CD4-positive, alpha-beta T cell treated with Interleukin-15 for 4 hours (primary cell): ENCODE measurements around the gene NPIPB6.
"Not testable (repeated sequence)": the region's sequence is repeated elsewhere in the genome, so short reads cannot be mapped to it uniquely, and the experiment has no call there.

Experiments used
- DNase-seq: peaks from one replicate; pipeline ENCODE4 v3.0.0-alpha.2; 2020; ENCODE audit warnings: low spot score

NPIPB6 gene

GRCh38 chr16:28363408-28363807 is at the start of gene NPIPB6:
NPIPB6 (minus strand) TSS chr16:28363508; CDS start chr16:28362822, 686 bp downstream.
- not testable (repeated sequence) for DNase-seq

DNA sequence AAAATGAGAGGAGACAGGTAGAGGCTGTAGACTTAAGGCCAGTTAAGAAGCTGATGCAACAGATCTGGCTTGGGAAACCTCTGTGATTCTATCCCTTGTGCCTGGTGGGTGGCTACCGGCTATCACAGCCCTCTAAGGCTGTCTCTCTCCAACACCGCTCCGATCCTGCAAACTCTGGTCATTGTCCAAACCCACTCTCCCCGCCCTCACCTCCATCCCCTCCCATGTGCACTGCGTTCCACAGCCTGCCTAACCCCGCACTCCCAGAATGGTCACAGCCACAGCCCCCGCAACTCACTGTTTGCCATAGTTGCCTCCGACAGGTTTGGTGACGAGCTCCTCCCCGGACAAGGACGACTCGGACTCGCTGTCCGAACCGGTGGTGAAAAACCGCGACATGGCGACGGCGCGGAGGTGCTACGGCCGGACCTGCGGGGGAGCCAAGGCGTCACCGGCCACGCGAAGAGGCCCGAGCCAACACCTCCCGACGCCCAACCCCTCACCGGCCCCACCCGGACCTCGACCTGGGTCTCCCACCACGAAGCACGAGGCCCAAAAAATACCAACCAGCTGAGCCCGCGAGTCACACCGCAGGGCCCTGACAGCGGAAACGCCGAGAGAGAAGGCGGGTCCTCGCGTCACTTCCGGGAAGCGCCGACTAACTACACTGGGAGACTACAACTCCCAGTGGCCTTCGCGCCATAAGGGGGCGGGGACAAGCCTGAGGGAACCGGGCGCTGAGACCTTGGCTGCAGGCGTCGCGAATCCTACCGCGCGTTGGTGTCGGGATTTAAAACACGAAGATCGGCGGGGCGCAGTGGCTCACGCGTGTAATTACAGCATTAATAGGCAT is 40.1 kb upstream of the NPIPB6 start, which contains the start of gene EIF3CL:
Gene EIF3CL, minus strand, starts transcription at position 622 of the 853 bp plus-strand sequence. Its CDS starts 223 bp downstream, at position 399.
- DNase-seq = not testable (repeated sequence)

GRCh38 chr16:28392054-28392453 is 28.7 kb upstream of the NPIPB6 start:
- not testable (repeated sequence) for DNase-seq

DNA sequence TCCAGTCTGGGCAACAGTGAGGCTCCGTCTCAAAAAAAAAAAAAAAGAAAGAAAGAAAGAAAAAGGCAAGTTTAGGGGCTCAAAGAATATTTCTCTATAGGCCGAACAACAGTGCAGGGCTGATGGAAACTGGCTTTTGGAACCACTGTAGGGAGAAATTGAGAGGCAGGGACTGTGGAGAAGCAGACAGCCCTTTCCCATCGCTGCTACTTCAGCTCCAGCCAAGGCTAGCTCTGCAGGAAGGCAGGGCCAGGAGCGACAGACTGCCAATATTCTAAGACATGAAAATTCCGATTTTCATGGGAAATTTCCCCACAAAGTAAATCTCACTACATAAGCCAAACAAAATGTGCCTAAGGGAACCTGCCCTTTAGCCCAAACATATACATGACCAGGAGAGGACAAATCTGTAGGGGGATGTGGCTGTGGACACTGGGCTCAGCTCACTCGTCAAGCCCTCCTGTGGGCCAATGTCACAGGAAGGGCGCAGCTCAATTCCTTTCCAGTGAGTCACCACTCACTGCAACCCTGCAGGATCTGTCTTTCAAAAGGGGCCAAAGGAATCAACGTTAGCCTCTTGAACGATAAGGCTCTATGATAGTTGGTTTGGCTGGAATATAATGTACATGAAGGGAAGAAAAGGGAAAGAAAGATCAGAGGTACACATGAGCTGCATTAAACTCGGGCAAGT is 19.0 kb upstream of the NPIPB6 start:
- not testable (repeated sequence) for DNase-seq

DNA sequence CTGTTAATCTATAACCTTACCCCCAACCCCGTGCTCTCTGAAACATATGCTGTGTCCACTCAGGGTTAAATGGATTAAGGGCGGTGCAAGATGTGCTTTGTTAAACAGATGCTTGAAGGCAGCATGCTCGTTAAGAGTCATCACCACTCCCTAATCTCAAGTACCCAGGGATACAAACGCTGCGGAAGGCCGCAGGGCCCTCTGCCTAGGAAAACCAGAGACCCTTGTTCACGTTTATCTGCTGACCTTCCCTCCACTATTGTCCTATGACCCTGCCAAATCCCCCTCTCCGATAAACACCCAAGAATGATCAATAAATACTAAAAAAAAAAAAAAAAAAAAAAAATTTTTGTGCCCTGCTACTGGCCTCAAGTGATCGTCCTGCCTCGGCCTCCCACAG is 14.5 kb upstream of the NPIPB6 start:
- not testable (repeated sequence) for DNase-seq

DNA sequence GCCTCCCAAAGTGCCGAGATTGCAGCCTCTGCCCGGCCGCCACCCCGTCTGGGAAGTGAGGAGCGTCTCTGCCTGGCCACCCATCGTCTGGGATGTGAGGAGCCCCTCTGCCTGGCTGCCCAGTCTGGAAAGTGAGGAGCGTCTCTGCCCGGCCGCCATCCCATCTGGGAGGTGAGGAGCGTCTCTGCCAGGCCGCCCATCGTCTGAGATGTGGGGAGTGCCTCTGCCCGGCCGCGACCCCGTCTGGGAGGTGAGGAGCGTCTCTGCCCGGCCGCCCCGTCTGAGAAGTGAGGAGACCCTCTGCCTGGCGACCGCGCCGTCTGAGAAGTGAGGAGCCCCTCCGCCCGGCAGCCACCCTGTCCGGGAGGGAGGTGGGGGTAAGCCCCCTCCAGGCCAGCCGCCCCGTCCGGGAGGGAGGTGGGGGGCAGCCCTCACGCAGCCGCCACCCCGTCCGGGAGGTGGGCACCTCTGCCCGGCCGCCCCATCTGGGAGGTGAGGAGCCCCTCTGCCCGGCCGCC is 13.9 kb upstream of the NPIPB6 start:
- not testable (repeated sequence) for DNase-seq

GRCh38 chr16:28375115-28375514 is 11.8 kb upstream of the NPIPB6 start:
- DNase-seq = peak; percentile 1

- not testable (repeated sequence) for DNase-seq
These were observed 11.0 kb upstream of the NPIPB6 start for GRCh38 chr16:28374281-28374680.

DNA sequence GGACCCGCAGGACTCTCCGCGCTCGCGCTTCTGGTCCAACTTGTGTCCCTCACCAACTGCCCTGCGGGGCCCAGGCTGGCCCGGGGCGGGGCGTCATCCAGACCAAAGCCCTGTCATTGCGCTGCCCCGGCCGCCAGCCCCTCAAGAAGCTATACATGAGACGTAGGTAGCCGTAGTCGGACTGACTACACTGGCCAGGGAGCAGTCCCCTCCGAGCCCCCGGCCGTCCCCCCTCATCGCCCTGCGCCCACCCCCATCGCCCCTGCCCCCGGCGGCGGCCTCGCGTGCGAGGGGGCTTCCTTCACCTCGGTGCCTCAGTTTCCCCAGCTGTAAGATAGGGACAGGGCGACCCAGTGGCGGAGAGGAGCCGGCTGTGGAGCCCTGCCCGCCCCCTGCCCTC is 4.6 kb upstream of the NPIPB6 start:
- not testable (repeated sequence) for DNase-seq

- peak; percentile 1 for DNase-seq
These were observed 1.2 kb upstream of the NPIPB6 start for GRCh38 chr16:28364268-28365173.

- DNase-seq = not testable (repeated sequence)
These were observed 708 bp downstream of the NPIPB6 start for GRCh38 chr16:28362600-28362999.

- not testable (repeated sequence) for DNase-seq
These were observed 25.1 kb downstream of the NPIPB6 start for GRCh38 chr16:28338230-28338629.

- not testable (repeated sequence) for DNase-seq
These were observed 26.2 kb downstream of the NPIPB6 start for GRCh38 chr16:28336940-28337710.

DNA sequence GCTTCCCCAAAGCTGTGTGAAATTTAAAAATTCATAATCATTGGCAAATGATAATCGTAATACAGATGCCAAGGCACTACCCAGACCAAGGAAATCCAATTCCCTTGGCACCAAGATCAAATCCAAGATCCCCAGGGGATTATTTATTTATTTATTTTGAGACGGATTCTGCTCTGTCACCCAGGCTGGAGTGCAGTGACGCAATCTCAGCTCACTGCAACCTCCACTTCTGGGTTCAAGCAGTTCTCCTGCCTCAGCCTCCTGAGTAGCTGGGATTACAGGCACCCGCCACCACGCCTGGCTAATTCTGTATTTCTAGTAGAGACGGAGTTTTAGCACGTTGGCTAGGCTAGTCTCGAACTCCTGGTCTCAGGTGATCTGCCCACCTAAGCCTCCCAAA is 27.6 kb downstream of the NPIPB6 start:
- not testable (repeated sequence) for DNase-seq

- DNase-seq = not testable (repeated sequence)
These were observed 30.7 kb downstream of the NPIPB6 start for GRCh38 chr16:28332632-28333031.

GRCh38 chr16:28330981-28331380 is 32.3 kb downstream of the NPIPB6 start:
- DNase-seq = not testable (repeated sequence)

GRCh38 chr16:28330232-28330631 is 33.1 kb downstream of the NPIPB6 start:
- DNase-seq = not testable (repeated sequence)

- DNase-seq = peak; percentile 64
These were observed 36.3 kb downstream of the NPIPB6 start for GRCh38 chr16:28326881-28327610.

- DNase-seq = no peak
These were observed 38.4 kb downstream of the NPIPB6 start for GRCh38 chr16:28324887-28325279.
